ENCODE results near the gene HOXB5. TPM values are rescaled to one million over a fixed set of nuclear protein-coding genes. Genes with fewer than 3 reads are reported as not detected.

Gene HOXB5
- total and polyA plus RNA-seq, 9 donors, result 0.04 to 2.8 (median 0.49) TPM; not detected in 1

DNA sequence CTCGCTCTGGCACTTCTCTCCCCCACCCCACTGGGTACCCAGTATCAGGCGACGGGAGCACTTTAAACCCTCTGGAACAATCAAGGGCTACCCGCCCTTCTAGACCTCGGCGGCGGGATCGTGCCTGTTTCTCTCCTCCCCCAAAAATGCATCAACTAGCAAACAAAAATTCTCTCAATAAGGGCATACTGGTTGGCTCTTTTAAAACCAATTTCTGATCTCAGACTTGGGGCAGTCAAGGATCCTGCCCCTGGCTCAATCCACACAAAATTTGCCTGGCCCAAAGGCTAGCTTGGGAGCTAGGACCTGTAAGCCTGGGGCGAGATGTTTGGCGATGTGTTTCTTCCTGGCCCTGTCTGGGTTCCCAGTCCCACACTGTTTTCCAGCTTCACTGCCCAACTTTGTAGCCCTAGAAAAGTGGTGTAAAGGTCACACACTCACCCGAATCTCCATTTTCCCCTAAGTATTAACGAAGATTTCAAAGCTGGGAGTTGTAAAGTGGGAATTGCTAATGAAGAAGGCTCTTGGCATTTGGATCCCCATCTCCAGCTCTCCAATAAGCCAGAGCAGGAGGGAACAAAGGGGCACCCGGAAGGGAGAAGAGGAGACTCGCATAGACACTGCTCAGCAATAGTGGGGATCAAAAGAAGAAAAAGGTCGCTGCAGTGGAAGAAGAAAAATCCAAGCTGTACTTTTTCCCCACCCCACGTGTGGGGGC lies 34.3 kb downstream of the HOXB5 start:
- TF ChIP-seq POLR2A (IDR thresholded peaks at IDR 0.05) (no peak), EP300 (IDR thresholded peaks at IDR 0.05) (no peak)
- TF ChIP-seq, protein P1, sequence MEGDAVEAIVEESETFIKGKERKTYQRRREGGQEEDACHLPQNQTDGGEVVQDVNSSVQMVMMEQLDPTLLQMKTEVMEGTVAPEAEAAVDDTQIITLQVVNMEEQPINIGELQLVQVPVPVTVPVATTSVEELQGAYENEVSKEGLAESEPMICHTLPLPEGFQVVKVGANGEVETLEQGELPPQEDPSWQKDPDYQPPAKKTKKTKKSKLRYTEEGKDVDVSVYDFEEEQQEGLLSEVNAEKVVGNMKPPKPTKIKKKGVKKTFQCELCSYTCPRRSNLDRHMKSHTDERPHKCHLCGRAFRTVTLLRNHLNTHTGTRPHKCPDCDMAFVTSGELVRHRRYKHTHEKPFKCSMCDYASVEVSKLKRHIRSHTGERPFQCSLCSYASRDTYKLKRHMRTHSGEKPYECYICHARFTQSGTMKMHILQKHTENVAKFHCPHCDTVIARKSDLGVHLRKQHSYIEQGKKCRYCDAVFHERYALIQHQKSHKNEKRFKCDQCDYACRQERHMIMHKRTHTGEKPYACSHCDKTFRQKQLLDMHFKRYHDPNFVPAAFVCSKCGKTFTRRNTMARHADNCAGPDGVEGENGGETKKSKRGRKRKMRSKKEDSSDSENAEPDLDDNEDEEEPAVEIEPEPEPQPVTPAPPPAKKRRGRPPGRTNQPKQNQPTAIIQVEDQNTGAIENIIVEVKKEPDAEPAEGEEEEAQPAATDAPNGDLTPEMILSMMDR (IDR thresholded peaks at IDR 0.05), result no peak

DNA sequence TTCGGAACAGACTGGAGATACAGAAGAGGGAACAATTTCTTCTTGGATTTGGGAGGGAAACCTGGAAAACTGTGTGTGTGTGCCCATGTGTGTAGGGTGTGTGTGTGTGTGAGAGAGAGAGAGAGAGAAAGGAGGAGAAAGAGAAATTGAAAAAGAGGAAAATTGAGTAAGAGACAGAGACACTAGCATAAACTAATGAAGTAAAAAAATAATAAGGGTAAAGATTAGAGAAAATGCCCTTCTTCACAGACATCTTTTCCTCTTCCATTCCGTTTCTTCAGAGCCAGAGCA lies 34.8 kb downstream of the HOXB5 start:
- WGBS, 3 donors, result 63 to 83% (median 68%) methylated on average over 2 of the region's 2 CpGs
- no peaks in the 10 kb centered on the region for H3K4me1 ChIP-seq (ENCODE audit: insufficient read depth)
- DNase-seq, result no peak
- H3K27me3 ChIP-seq, result peaks cover 3% of the 10 kb centered on the region
- no peak overlapping the region for H3K4me3 ChIP-seq
- intact Hi-C loops (cut with DNase I), result no loop called here
- no peak for TF ChIP-seq POLR2A (IDR thresholded peaks at IDR 0.05)
- TF ChIP-seq EP300 (IDR thresholded peaks at IDR 0.05), result no peak
- TF ChIP-seq, protein P1 (IDR thresholded peaks at IDR 0.05), result no peak
- H3K27ac ChIP-seq, result no peak overlapping the region
- no peaks in the 10 kb centered on the region for H3K36me3 ChIP-seq
- no peaks in the 10 kb centered on the region for H3K9me3 ChIP-seq

More for the DNA sequence above, 34.3 kb downstream of the HOXB5 start:
- H3K27me3 ChIP-seq, result peaks cover 3% of the 10 kb centered on the region
- DNase-seq, result no peak
- H3K4me1 ChIP-seq (ENCODE audit: insufficient read depth), result no peaks in the 10 kb centered on the region
- no peaks in the 10 kb centered on the region for H3K9me3 ChIP-seq
- WGBS, 3 donors, result 55 to 79% (median 63%) methylated on average over 16 of the region's 16 CpGs
- H3K27ac ChIP-seq, result no peak overlapping the region
- no peaks in the 10 kb centered on the region for H3K36me3 ChIP-seq
- intact Hi-C loops (cut with DNase I), result no loop called here
- H3K4me3 ChIP-seq, result no peak overlapping the region

DNA sequence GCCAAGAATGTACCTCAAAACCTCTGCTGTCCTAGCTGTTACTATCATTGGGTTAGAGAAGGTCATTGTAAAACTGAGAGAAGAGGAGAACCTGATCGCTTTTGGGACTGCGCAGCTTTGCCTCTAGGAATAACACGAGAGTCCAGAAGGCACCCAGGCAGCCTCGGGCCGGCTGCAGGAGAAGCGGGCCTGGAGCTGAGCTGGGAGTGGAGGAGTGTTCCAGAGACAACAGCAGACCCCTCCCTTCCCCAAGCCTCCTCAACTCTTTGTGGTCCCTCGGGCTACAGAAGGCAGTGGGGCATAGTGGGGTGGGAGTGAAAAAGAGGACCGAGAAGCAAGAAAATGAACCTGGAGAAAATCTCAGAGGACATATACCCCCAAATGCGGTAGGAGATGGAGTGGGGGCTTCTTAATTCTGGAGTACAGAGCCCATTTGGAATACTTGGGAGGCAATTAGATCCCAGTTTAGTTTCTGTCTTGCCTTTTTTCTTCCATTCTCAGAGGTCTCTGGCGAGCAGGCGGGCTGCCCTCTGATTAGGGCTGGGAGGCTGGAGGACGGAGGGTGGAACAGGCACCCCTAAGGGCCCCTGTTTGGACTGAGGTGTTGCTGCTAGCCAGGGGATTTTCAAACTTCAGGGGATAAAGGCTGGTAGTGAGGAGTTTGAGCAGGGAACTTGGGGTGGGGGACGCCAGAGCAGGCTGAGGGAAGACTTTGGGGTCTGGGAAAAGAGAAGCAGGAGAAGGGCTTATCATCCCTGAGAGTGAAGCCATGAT lies 35.3 kb downstream of the HOXB5 start:
- no peaks in the 10 kb centered on the region for H3K4me1 ChIP-seq (ENCODE audit: insufficient read depth)
- H3K27ac ChIP-seq, result no peak overlapping the region
- H3K4me3 ChIP-seq, result no peak overlapping the region
- WGBS, 3 donors, result 49 to 75% (median 51%) methylated on average over 13 of the region's 13 CpGs
- TF ChIP-seq, protein P1 (IDR thresholded peaks at IDR 0.05), result no peak
- TF ChIP-seq POLR2A (IDR thresholded peaks at IDR 0.05) (no peak), EP300 (IDR thresholded peaks at IDR 0.05) (no peak)
- peaks cover 3% of the 10 kb centered on the region for H3K27me3 ChIP-seq
- no peak for DNase-seq
- no peaks in the 10 kb centered on the region for H3K36me3 ChIP-seq
- intact Hi-C loops (cut with DNase I), result no loop called here
- H3K9me3 ChIP-seq, result no peaks in the 10 kb centered on the region

DNA sequence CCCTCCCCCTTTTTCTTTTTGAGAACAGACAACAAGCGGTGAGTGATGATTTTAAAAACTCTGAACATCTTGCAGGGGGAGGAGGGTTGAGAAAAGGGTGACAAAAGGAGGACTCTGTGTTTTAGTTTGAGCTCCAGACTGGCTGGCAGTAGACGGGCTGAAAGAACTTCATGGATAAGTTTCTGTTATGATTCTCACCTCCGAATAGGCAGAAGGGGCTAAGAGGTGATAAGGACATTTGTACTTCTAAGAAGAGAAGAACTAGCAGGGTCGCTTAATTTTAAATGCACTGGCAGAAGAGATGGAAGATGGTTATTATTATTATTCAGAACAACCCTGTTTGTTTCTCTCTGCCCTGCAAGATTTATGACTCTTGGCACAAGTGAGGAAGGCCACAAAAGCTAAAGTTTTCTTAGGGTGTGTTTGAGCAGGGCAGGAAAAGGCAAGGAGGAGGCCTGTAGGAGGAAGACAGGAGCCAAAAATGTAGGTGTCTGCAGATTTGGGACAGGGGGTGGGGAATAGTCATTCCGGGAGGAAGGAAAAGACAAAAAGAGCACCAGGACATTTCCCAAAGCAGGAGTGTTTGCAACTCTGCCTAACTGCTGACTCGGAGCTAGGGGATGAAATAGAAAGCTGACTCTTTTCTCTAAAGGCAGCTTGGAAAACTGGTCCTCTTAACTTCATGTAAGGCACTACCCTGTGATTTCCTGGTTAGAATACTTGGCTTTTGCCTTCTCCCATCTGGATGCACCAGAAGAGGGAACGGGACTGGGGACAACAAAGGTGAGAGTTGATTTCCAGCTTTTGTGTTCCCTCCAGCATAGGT lies 36.8 kb downstream of the HOXB5 start:
- H3K27ac ChIP-seq, result no peak overlapping the region
- WGBS, 3 donors, result 44 to 52% (median 46%) methylated on average over 7 of the region's 7 CpGs
- no peaks in the 10 kb centered on the region for H3K9me3 ChIP-seq
- TF ChIP-seq EP300 (IDR thresholded peaks at IDR 0.05) (no peak), POLR2A (IDR thresholded peaks at IDR 0.05) (no peak)
- TF ChIP-seq, protein P1 (IDR thresholded peaks at IDR 0.05), result no peak
- H3K4me1 ChIP-seq (ENCODE audit: insufficient read depth), result no peaks in the 10 kb centered on the region
- no peaks in the 10 kb centered on the region for H3K36me3 ChIP-seq
- intact Hi-C loops (cut with DNase I), result no loop called here
- DNase-seq, result no peak
- no peak overlapping the region for H3K4me3 ChIP-seq
- H3K27me3 ChIP-seq, result peaks cover 3% of the 10 kb centered on the region

Measured in ovary (tissue), 9 donors.